ENCODE data around the gene SEC61B. TPM values are rescaled to one million over a fixed set of nuclear protein-coding genes. Genes with fewer than 3 reads are reported as not detected.
"Not testable (repeated sequence)": the region's sequence is repeated elsewhere in the genome, so short reads cannot be mapped to it uniquely, and the experiment has no call there.

Gene SEC61B
- total RNA-seq, 1 experiment from 2014 or later = 178 TPM

DNA sequence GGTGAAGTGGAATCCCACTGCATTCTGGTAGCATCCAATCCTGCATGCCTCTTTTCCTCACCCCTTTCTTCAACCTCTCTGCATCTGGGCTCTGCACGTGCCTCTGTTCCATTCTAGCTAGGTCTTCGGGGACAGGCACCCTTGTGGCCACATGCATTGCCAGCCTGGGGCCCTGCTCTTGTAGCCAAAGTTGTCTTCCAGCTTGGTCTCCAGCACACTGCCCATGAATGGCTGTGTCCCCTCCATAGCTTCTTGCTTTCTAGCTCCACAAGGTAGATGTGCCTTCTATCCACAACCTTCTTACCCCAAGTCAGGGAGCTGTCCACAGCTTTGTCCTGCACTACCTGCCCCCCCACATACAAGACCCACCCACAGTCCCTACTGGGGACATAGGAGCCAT lies 32.9 kb upstream of the SEC61B start:
- in situ Hi-C loops (cut with HindIII; ENCODE audit: low pct_unique_long_range_greater_than_20kb, low sequenced_read_pairs) = no loop called here
- DNase-seq (ENCODE audit: low read depth, low spot score) = no peak

DNA sequence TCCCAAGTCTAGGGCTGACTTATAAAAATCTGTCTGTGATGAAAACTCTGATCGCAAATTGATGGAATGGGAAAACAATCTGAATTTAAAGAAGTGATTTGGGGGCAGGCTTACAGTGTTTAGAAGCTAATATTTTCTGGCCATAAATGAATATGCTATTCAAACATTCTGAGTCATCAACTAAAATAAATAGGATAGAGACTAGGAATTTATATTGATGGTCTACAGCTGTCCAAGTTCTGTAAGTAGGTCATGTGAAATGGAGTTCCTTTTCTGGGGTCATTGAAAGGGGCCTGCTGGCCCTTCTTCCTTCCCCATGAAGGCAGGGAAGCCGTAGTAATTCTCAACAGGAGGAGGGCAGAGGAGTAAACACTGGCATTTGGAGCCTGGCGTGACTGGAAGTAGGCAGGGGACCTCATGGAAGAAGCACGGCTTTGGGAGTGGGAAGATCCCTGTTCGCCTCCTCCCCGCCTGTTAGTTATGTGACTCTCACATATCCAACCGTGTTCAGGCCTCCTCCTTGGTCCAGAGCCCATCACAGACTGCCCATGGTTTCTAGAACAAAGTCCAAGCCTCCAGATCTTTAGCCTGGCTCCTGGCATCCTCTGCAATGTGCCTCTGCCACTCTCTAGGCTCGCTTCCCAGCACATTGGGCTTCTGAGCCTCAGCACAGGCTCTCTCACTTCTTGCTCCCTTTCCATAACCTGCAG lies 32.0 kb upstream of the SEC61B start:
- no peak for DNase-seq (ENCODE audit: low read depth, low spot score)
- in situ Hi-C loops (cut with HindIII; ENCODE audit: low pct_unique_long_range_greater_than_20kb, low sequenced_read_pairs) = no loop called here

DNA sequence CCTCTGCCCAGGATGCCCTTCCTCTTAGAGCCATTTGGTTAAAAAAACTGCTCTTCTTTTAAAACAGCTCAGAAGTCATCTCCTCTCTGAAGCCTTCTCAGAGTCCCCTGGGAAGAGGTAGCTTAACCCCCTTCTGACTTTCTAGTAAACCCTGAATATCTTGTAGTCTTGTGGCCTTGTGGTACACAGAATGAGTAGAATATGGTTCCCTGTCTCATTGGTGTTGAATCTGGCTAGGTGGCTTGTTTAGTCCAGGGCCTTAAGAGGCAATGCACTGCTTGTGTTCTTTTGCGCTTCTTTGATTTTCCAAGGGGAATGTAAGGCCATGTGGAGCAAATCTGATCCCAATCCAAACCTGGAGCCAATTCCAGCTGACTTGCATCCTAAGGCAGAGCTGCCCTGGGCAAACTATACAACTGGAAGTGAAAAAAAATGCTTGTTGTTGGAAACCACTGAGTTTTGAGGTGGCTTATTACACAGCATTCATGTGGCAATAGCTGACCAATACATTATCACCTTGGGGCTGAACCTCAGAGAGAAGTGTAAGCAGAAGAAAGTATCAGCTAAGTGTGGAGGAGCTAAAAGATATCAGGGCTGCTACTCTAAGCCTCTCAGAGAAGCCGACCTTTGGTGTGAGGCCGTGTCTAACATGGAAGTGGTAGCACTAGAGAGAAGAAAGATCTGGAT lies 31.3 kb upstream of the SEC61B start:
- no peak for DNase-seq (ENCODE audit: low read depth, low spot score)
- in situ Hi-C loops (cut with HindIII; ENCODE audit: low pct_unique_long_range_greater_than_20kb, low sequenced_read_pairs) = no loop called here

DNA sequence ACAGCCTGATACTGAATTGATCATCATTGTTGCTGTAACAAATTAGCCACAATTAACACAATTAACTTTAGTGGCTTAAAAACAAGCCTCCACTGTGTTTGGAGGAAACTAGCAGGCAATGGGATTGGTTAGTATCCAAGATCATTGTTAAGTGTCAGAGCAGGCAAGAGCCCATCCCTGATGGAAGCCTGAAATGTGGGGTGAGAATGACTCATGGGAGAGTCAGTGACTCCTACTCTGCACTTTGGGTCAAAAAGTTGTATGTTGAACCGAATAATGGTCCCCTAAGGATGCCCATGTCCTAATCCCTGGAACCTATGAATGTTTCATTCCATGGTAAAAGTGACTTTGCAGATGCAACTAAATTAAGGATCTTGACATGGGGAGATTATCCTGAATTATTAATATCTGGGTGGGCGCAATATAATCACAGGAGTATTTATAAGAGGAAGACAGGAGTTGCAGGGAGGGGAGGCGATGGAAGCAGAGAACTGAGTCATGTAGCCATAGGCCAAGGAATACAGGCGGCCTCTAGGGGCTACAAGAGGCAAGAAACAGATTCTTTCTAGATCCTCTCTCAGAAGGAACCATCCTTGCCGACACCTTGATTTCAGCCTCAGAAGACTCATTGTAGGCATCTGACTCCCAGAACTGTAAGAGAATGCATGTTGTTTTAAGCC lies 29.2 kb upstream of the SEC61B start:
- DNase-seq (ENCODE audit: low read depth, low spot score) = peak; percentile 46

DNA sequence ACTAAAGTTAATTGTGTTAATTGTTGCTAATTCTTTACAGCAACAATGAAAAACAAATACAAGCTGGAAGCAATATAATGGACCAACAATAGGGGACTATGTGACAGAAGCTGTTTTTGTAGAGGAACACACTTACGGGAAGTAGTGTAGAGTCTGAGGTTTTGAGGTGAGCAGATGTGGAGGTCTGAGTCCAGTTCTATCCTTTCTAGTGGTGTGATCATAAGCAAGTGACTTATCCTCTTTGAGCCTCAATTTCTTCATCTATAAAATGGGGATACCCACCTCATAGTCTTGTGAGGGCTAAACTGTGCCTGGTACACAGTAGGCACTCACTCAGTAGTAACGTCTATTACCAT lies 28.6 kb upstream of the SEC61B start:
- no peak for DNase-seq (ENCODE audit: low read depth, low spot score)
- in situ Hi-C loops (cut with HindIII; ENCODE audit: low pct_unique_long_range_greater_than_20kb, low sequenced_read_pairs) = no loop called here

More for the DNA sequence above, 29.2 kb upstream of the SEC61B start:
- in situ Hi-C loops (cut with HindIII; ENCODE audit: low pct_unique_long_range_greater_than_20kb, low sequenced_read_pairs) = no loop called here

DNA sequence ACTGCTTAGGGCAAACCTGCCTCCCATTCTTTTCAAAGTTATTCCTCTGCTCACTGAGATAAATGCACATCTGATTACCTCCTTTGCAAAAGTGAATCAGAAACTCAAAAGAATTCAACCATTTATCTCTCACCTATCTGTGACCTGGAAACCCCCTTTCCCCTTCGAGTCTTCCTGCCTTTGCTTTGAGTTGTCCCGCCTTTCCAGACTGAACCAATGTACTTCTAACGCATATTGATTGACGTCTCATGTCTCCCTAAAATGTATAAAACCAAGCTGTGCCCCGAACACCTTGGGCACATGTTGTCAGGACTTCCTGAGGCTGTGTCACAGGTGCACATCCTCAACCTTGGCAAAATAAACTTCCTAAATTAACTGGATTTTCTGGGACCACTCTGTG lies 25.6 kb upstream of the SEC61B start:
- in situ Hi-C loops (cut with HindIII; ENCODE audit: low pct_unique_long_range_greater_than_20kb, low sequenced_read_pairs); DNase-seq (ENCODE audit: low read depth, low spot score): not testable (repeated sequence)

DNA sequence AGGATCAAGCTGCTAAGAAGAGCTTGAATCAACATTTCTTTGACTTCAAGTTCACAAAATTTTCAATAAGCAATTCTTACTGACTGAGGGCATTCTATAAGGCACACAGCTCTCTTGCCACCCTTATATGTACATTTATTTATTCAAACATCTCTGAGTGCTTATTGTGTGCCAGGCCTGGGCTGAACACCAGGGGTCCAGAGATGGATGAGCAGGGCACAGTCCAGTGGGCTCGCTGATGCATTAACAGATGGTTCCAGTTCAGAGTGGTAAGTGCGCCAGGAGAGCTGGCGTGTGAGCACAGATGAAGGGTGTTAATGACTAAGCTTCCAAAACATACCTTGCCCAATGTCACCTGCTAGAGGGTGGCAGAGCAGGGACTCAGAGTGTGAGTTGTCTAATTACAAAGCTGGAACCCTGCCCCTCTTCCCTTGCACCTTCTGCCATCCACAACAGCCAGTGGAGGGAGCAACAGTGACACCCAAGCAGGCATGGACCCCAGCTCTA lies 24.9 kb upstream of the SEC61B start:
- no peak for DNase-seq (ENCODE audit: low read depth, low spot score)
- in situ Hi-C loops (cut with HindIII; ENCODE audit: low pct_unique_long_range_greater_than_20kb, low sequenced_read_pairs) = no loop called here

DNA sequence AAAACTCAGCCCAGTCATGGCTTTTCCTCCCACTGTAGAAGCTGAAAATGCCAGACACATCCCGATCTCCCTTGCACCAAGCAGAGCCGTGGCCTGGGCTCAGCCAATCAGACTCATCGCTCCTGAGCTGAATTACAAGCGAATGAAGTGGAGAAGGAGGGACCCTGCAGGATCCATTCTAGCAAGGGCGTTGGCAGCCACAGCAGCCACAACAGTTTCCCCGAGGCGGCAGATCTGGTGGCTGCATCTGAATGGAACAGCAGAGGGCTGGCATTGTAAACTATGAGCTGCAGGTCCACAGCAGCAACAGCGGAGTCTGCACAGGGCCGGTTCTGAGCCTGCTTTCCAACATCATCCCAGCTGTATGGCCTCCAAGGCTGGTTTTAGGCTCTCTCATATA lies 24.1 kb upstream of the SEC61B start:
- DNase-seq (ENCODE audit: low read depth, low spot score) = peak; percentile 7
- in situ Hi-C loops (cut with HindIII; ENCODE audit: low pct_unique_long_range_greater_than_20kb, low sequenced_read_pairs) = no loop called here

DNA sequence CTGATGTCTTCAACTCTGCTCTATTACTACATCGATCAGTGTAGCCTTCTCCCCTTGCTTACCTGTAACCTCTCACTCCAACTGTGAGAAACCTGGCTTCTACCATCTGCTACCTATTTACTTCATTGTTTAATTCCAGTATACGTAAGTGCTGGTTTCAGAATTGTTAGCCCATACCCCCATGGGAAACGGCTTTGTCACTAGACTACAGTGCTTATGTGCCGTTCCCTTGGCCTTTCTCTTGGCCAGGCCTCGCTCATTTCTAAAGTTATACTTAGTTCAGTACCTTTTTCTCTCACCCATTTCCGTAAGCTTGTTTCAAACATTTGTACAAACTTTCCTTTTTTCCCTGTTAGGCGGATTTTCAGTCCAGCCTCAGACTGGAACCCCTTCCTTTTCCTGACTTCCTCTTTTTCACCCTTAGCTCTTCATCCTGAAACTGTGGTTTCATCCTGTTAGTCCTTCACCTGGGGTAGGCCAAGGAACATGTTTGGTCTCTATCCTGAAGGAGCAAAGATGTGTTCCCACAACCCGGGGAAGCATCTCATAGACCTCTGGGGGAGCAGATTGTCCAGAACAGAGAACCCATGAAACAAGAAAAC lies 22.0 kb upstream of the SEC61B start:
- in situ Hi-C loops (cut with HindIII; ENCODE audit: low pct_unique_long_range_greater_than_20kb, low sequenced_read_pairs) = no loop called here
- no peak for DNase-seq (ENCODE audit: low read depth, low spot score)

DNA sequence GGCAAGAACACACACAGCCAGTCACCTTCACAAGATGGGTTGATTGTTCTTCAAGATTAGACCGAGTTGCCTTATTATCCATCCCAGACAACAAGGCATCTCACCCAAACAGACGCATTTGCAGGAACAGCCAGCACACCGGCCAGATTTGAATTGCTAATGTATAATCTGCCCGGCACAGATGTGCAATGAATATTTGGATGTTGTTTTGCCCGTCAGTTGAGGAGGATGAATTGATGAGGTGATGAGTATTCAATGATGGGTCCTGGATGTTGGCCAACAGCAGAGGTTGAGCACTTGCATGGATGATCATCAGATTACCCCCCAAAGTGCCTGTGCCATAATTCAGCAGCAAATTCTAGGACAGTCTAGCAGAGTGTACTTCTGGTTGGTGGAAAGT lies 20.5 kb upstream of the SEC61B start:
- no peak for DNase-seq (ENCODE audit: low read depth, low spot score)
- in situ Hi-C loops (cut with HindIII; ENCODE audit: low pct_unique_long_range_greater_than_20kb, low sequenced_read_pairs) = no loop called here

DNA sequence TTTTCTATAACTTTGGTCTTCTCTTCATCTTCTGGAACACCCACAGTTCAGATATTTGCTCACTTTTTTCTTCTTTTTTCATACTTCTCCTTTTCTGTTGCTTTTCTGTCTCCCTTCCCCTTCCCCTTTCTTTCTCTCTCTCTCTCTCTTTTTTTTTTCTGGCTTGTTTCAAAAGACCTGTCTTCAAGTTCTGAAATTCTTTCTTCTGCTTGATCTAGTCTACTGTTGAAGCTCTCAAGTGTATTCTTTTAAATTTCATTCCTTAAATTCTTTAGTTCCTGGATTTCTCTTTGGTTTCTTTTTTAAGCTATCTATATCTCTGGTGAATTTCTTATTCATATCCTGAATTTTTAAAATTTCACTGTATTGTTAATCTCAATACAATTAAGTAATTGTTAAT lies 11.5 kb upstream of the SEC61B start:
- DNase-seq (ENCODE audit: low read depth, low spot score) = no peak
- in situ Hi-C loops (cut with HindIII; ENCODE audit: low pct_unique_long_range_greater_than_20kb, low sequenced_read_pairs) = no loop called here

DNA sequence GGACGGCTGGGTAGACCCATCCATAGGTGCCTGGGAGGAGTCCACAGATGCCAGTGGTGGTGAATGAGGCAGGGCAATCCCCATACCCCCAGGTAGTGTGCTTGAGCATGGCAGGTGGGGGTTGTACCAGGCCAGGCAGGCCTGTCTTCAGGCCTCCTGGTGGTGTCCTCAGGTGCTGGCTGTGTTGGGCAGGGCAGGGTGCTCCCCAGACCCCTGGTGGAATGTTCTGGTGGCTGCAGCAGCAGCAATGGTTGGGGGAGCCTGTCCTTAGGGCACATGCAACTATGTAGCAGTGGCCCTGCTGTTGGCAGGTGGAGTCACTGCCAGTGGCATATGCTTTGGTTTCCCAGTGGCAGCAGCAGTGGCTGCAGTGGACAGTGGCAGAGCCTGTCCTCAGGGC lies 10.3 kb upstream of the SEC61B start:
- in situ Hi-C loops (cut with HindIII; ENCODE audit: low pct_unique_long_range_greater_than_20kb, low sequenced_read_pairs) = no loop called here
- DNase-seq (ENCODE audit: low read depth, low spot score) = no peak

DNA sequence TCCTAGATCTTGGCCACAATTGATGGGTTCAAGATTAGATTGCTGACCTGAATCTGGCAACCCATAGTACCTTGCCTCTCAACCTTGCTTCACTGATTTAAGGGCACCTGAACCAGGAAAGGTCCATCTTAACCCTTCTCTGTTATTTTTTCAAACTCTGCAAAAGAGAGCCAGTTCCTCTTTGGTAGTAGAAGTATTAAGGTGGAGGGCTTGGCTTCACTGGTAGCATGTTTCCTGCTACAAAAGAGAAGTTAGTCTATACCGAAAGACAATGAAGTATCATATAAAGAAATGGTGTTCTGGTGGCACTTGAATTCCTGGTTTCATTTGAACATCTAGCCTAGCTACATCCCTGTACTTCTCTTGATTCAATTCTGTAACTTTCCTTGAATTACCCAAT lies 8.9 kb upstream of the SEC61B start:
- DNase-seq (ENCODE audit: low read depth, low spot score) = no peak
- in situ Hi-C loops (cut with HindIII; ENCODE audit: low pct_unique_long_range_greater_than_20kb, low sequenced_read_pairs) = no loop called here

DNA sequence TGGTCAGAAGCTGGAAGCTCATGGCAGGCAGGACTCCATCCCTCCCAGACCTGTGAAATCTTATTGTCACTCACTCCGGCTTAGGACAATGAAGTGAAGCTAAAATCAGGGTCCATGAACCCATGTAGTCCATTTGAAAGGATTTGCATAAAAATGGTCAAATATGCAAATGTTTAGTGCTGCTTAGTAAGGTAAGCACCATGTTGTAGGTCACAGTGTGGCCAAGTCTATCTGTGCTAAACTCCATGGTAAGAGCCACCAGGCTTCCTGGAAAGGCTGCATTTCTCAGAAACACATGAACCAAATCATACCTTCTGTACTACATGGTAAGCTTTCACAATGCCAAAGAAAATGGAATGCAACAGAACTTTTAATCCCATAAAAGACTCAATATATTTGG lies 6.0 kb upstream of the SEC61B start:
- DNase-seq (ENCODE audit: low read depth, low spot score) = no peak
- in situ Hi-C loops (cut with HindIII; ENCODE audit: low pct_unique_long_range_greater_than_20kb, low sequenced_read_pairs) = no loop called here

DNA sequence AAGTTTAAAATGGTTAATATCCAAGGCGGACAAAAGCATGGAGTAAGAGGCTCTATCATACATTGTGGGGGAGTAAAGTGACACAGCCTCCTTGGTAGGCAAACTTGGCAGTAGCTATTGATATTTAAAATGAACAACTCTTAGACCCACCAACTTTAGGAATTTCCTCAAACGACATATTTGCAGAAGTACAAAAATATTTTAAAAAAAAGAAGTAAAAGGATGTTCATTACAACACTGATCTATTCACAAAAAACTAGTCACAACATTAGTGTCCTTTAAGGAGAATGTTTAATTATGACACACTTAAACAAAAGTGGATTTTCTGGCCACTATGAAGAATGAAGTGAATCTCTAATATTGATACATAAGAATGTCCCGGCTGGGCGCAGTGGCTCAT lies 2.1 kb upstream of the SEC61B start:
- no peak for DNase-seq (ENCODE audit: low read depth, low spot score)
- in situ Hi-C loops (cut with HindIII; ENCODE audit: low pct_unique_long_range_greater_than_20kb, low sequenced_read_pairs) = no loop called here

DNA sequence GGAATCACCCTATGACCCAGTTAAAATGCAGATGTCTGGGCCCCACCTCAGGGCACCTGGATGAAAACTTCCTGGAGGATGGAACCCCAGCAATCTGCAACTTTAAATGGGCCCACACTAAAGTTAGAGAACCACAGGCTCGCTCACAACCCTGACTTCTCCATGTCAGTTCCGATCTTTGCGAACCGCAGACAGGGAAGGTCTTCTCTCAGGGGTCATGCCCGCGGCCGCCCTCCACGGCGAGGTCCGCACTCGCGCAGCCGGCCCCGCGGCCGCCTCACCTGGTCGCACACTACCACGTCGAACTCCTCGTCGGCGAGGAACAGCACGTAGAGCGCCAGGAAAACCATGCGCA lies 839 bp upstream of the SEC61B start:
- in situ Hi-C loops (cut with HindIII; ENCODE audit: low pct_unique_long_range_greater_than_20kb, low sequenced_read_pairs) = no loop called here
- DNase-seq (ENCODE audit: low read depth, low spot score) = no peak

DNA sequence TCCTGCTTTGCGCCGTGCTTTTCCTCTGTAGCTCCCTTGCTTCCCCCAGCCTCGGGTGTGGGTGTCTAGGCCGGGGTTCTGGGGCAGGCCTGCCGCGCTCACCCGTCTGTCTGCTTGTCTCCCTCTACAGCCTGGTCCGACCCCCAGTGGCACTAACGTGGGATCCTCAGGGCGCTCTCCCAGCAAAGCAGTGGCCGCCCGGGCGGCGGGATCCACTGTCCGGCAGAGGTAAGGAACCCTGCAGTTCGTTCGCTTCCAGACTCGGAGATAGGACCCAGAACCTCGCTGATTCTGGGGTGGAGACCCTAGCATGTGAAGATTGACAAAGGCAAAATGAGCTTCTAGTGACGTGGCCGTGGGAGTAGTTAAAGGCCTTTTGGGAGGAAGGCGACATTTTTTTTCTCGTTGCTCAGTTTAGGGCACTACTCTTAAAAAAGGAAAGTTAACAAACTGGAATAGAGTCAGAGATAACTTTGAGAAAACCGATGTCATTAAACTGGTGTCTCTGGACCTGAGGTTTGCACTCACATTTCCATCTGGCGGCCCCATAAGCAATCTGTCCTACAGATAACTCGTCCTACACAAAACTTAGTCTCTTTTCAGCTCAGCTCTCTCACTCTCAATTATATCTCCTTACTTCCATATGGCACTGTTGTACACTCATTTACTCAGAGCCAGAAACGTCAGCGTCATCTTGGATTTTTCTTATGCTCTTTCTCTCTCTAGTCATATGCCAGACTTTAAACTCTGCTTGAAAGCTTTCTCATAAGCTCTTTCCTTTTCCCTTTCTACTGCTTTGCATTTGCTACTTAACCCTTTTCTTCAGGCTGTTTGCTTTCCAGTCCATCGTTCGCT lies 561 bp downstream of the SEC61B start:
- in situ Hi-C loops (cut with HindIII; ENCODE audit: low pct_unique_long_range_greater_than_20kb, low sequenced_read_pairs) = no loop called here
- no peak for DNase-seq (ENCODE audit: low read depth, low spot score)

DNA sequence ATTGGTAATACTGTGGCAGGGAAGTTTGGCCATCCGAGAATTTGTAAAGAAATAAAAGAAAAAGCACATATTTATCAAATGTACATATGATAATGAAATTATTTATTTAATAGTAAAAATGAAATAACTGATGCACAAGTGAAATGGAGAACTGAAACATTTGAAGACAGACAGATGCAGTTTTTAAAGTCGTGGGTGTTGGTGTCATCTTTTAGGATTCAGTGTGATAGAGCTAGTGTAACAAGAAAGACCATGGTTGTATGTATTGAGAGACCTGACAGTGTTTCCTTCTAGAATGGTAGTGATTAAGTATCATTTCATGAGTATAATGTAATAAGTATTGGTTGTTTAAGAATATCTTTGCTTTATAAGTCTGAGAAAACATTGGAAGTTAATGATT lies 2.4 kb downstream of the SEC61B start:
- no peak for DNase-seq (ENCODE audit: low read depth, low spot score)
- in situ Hi-C loops (cut with HindIII; ENCODE audit: low pct_unique_long_range_greater_than_20kb, low sequenced_read_pairs) = no loop called here
